Keratinocyte (primary cell): ENCODE data around the gene ATP6V1G3. TPM values are rescaled to one million over a fixed set of nuclear protein-coding genes. Genes with fewer than 3 reads are reported as not detected.

Experiments used
- DNase-seq: peaks from one replicate; pipeline ENCODE4 v3.0.0-alpha.2; 2011; ENCODE audit warnings: low read depth, missing footprints, low spot score
- FAIRE-seq: peaks from 2 replicates; lab custom pipeline; 2011; peaks lifted over from hg19 to GRCh38; lab: Jason Lieb, UNC
- H2AFZ ChIP-seq: 2 replicates; pipeline ENCODE4 v1.6.0; 2012; ENCODE audit warnings: low read length, control low read depth, inconsistent platforms; ENCODE audit not compliant: control insufficient read depth
- H3K27ac ChIP-seq: 2 replicates; pipeline ENCODE4 v1.5.1; 2011; ENCODE audit warnings: low read length; ENCODE audit not compliant: control insufficient read depth, insufficient read depth
- H3K27me3 ChIP-seq: 3 replicates; pipeline ENCODE4 v1.6.0; 2011; ENCODE audit warnings: low read length; ENCODE audit not compliant: control insufficient read depth, insufficient read depth; ENCODE audit errors: extremely low read depth
- H3K36me3 ChIP-seq, 2 experiments: 2 replicates in 1 of 2; 3 replicates in 1 of 2; pipeline ENCODE4 v1.5.1; 2011; ENCODE audit warnings: low read length in 2 of 2, mild to moderate bottlenecking in 1 of 2; ENCODE audit not compliant: control insufficient read depth in 2 of 2, insufficient read depth in 2 of 2; ENCODE audit errors: extremely low read depth in 1 of 2
- H3K4me1 ChIP-seq: 3 replicates; pipeline ENCODE4 v1.5.1; 2011; ENCODE audit warnings: low read length; ENCODE audit not compliant: control insufficient read depth, insufficient read depth; ENCODE audit errors: extremely low read depth
- H3K4me2 ChIP-seq: 3 replicates; pipeline ENCODE4 v1.6.0; 2011; ENCODE audit warnings: low read depth, low read length; ENCODE audit not compliant: control insufficient read depth, insufficient read depth; ENCODE audit errors: extremely low read depth
- H3K4me3 ChIP-seq, 3 experiments: fragments of 200-600 bp in 1 of 3; sonication (generic) in 1 of 3; 2 replicates in 2 of 3; 3 replicates in 1 of 3; pipeline ENCODE4 v1.5.1; 2011 to 2016; ENCODE audit warnings: low read length in 3 of 3, mild to moderate bottlenecking in 3 of 3, control low read depth in 2 of 3, inconsistent platforms in 1 of 3, low read depth in 1 of 3, mixed read lengths in 1 of 3, mixed run types in 1 of 3, moderate library complexity in 1 of 3; ENCODE audit not compliant: control insufficient read depth in 2 of 3, insufficient read depth in 2 of 3; ENCODE audit errors: extremely low read depth in 1 of 3
- H3K79me2 ChIP-seq: 2 replicates; pipeline ENCODE4 v1.6.0; 2012; ENCODE audit warnings: low read length; ENCODE audit not compliant: control insufficient read depth, insufficient read depth
- H3K9ac ChIP-seq: 3 replicates; pipeline ENCODE4 v1.6.0; 2011; ENCODE audit warnings: low read length; ENCODE audit not compliant: control insufficient read depth, insufficient read depth; ENCODE audit errors: extremely low read depth
- H3K9me1 ChIP-seq: 3 replicates; pipeline ENCODE4 v1.6.0; 2011; ENCODE audit warnings: low read length; ENCODE audit not compliant: control insufficient read depth, insufficient read depth; ENCODE audit errors: extremely low read depth
- H3K9me3 ChIP-seq: 2 replicates; pipeline ENCODE4 v1.5.1; 2012; ENCODE audit warnings: low read depth, low read length; ENCODE audit not compliant: control insufficient read depth
- H4K20me1 ChIP-seq: 3 replicates; pipeline ENCODE4 v1.6.0; 2011; ENCODE audit warnings: low read length; ENCODE audit not compliant: control insufficient read depth, insufficient read depth; ENCODE audit errors: extremely low read depth
- CTCF ChIP-seq, 3 experiments: IDR thresholded peaks in 1 of 3; conservative IDR thresholded peaks in 1 of 3; optimal IDR thresholded peaks in 1 of 3; 2 replicates in 2 of 3; 3 replicates in 1 of 3; pipeline versions ENCODE3 to v1.5.1; 2011; ENCODE audit warnings: low read length in 3 of 3, mild to moderate bottlenecking in 3 of 3, moderate library complexity in 2 of 3, control low read depth in 1 of 3, inconsistent platforms in 1 of 3; ENCODE audit not compliant: insufficient read depth in 2 of 3; ENCODE audit errors: extremely low read depth in 1 of 3
- EZH2 ChIP-seq: IDR thresholded peaks from one replicate; pipeline ENCODE4 v1.6.1; 2012; ENCODE audit warnings: inconsistent platforms, mild to moderate bottlenecking, low read length, moderate library complexity
- dilution Hi-C: fragments of 300-500 bp; cut with MboI; formaldehyde crosslinking; loops from one replicate; pipeline ENCODE4 v1.7.0; 2020; ENCODE audit warnings: low sequenced_read_pairs; ENCODE audit not compliant: extremely low pct_ligation_motif_present
- polyA plus RNA-seq, 5 experiments: library from polyadenylated mRNA; depleted of rRNA in 3 of 5; stranded (reverse) in 3 of 5; stranded (forward) in 1 of 5; unstranded in 1 of 5; fragments of >200 nt; gene quantifications; 1 replicate in 1 of 5; 2 replicates in 3 of 5; 3 replicates in 1 of 5; pipeline versions ENCODE4 v1.2.1 to v1.2.3, GENCODE V29; 2011 to 2012; ENCODE audit warnings: missing spikeins in 2 of 5, low read depth in 1 of 5, low replicate concordance in 1 of 5

ATP6V1G3 gene
- polyA plus RNA-seq, 1 donor (not counting 4 experiments of a cell fraction or from before 2014, with no cell fraction given), result not detected

- Histone ChIP-seq H4K20me1 (no peaks in the 10 kb centered on the region), H3K9me3 (no peaks in the 10 kb centered on the region), H3K36me3 (no peaks in the 10 kb centered on the region), H3K9ac (no peak overlapping the region), H3K4me3 (no peak overlapping the region), H3K27ac (no peak overlapping the region), H3K27me3 (no peaks in the 10 kb centered on the region), H3K4me1 (no peaks in the 10 kb centered on the region), H3K79me2 (no peaks in the 10 kb centered on the region), H3K4me2 (no peak overlapping the region), H3K9me1 (no peaks in the 10 kb centered on the region), H2AFZ (no peak overlapping the region)
- no peak for FAIRE-seq
- TF ChIP-seq CTCF (optimal IDR thresholded peaks at IDR 0.05 in 1 of 3, IDR thresholded peaks at IDR 0.05 in 1 of 3, conservative IDR thresholded peaks at IDR 0.05 in 1 of 3; ENCODE audit: extremely low read depth in 1 of 3, insufficient read depth in 2 of 3, low read length in 3 of 3) (no peak), EZH2 (no peak)
- dilution Hi-C loops, result no loop called here
- no peak for DNase-seq
Measured at GRCh38 chr1:198541737-198542136, 1.3 kb upstream of the ATP6V1G3 start.

GRCh38 chr1:198538579-198539364 is 1.7 kb downstream of the ATP6V1G3 start:
- H3K9me1 ChIP-seq, result no peaks in the 10 kb centered on the region
- no peak overlapping the region for H2AFZ ChIP-seq
- no peak overlapping the region for H3K27ac ChIP-seq
- no peak for DNase-seq
- H3K79me2 ChIP-seq, result no peaks in the 10 kb centered on the region
- TF ChIP-seq CTCF (optimal IDR thresholded peaks at IDR 0.05 in 1 of 3, IDR thresholded peaks at IDR 0.05 in 1 of 3, conservative IDR thresholded peaks at IDR 0.05 in 1 of 3; ENCODE audit: extremely low read depth in 1 of 3, insufficient read depth in 2 of 3, low read length in 3 of 3) (no peak), EZH2 (no peak)
- no peaks in the 10 kb centered on the region for H3K9me3 ChIP-seq
- no peaks in the 10 kb centered on the region for H3K4me1 ChIP-seq
- dilution Hi-C loops, result no loop called here
- no peaks in the 10 kb centered on the region for H3K27me3 ChIP-seq
- H3K9ac ChIP-seq, result no peak overlapping the region
- H3K4me2 ChIP-seq, result no peak overlapping the region
- no peaks in the 10 kb centered on the region for H4K20me1 ChIP-seq
- FAIRE-seq, result no peak
- no peaks in the 10 kb centered on the region for H3K36me3 ChIP-seq
- no peak overlapping the region for H3K4me3 ChIP-seq
